HepG2 (cell line): Measurements from ENCODE around the gene VAPA.

Experiments
- ZNF10 ChIP-seq: sonication (generic); formaldehyde crosslinking; IDR thresholded peaks from 2 replicates; pipeline ENCODE4 v1.4.0; 2020; ENCODE audit warnings: mild to moderate bottlenecking, low read depth, missing genetic modification reagents, borderline replicate concordance
- ZNF274 ChIP-seq: sonication (generic); formaldehyde crosslinking; IDR thresholded peaks from 2 replicates; pipeline ENCODE4 v1.5.1; 2020; ENCODE audit warnings: mild to moderate bottlenecking, missing genetic modification reagents
- ZNF337 ChIP-seq: sonication (generic); formaldehyde crosslinking; IDR thresholded peaks from 2 replicates; pipeline ENCODE4 v1.5.1; 2020; ENCODE audit warnings: missing genetic modification reagents, low read depth, mild to moderate bottlenecking, borderline replicate concordance
- TF ChIP-seq, protein P1 (sequence below): sonication (generic); formaldehyde crosslinking; IDR thresholded peaks from 2 replicates; pipeline ENCODE4 v1.5.0; 2020; ENCODE audit warnings: mild to moderate bottlenecking, missing genetic modification reagents, moderate library complexity
- TF ChIP-seq, protein P2 (sequence below): sonication (generic); formaldehyde crosslinking; IDR thresholded peaks from 2 replicates; pipeline ENCODE4 v1.9.0; 2022; ENCODE audit warnings: low read depth, missing genetic modification reagents

DNA sequence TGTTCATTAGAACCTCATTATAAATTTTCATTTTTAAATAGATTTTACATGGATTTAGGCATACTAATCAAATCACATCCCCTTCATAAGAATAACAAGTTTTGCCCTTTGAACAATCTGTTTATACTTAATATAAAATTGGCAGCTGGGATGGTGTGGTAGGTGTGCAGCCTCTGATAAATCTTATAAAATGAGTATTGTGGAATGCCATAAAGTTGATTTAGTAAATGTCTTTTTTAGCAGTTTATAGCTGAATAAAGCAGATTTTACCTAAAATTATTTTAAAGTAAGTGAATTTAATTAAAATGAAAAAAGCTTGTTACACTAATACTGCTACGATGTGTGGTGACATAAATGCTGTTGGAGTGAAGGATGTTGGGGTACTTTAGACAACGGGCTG is 35.5 kb downstream of the VAPA start:
- TF ChIP-seq ZNF10 (CRISPR knock-in tag) (no peak), ZNF337 (CRISPR knock-in tag) (no peak), ZNF274 (no peak)
- TF ChIP-seq, protein P1, sequence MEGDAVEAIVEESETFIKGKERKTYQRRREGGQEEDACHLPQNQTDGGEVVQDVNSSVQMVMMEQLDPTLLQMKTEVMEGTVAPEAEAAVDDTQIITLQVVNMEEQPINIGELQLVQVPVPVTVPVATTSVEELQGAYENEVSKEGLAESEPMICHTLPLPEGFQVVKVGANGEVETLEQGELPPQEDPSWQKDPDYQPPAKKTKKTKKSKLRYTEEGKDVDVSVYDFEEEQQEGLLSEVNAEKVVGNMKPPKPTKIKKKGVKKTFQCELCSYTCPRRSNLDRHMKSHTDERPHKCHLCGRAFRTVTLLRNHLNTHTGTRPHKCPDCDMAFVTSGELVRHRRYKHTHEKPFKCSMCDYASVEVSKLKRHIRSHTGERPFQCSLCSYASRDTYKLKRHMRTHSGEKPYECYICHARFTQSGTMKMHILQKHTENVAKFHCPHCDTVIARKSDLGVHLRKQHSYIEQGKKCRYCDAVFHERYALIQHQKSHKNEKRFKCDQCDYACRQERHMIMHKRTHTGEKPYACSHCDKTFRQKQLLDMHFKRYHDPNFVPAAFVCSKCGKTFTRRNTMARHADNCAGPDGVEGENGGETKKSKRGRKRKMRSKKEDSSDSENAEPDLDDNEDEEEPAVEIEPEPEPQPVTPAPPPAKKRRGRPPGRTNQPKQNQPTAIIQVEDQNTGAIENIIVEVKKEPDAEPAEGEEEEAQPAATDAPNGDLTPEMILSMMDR (CRISPR knock-in tag), result no peak
- TF ChIP-seq, protein P2, sequence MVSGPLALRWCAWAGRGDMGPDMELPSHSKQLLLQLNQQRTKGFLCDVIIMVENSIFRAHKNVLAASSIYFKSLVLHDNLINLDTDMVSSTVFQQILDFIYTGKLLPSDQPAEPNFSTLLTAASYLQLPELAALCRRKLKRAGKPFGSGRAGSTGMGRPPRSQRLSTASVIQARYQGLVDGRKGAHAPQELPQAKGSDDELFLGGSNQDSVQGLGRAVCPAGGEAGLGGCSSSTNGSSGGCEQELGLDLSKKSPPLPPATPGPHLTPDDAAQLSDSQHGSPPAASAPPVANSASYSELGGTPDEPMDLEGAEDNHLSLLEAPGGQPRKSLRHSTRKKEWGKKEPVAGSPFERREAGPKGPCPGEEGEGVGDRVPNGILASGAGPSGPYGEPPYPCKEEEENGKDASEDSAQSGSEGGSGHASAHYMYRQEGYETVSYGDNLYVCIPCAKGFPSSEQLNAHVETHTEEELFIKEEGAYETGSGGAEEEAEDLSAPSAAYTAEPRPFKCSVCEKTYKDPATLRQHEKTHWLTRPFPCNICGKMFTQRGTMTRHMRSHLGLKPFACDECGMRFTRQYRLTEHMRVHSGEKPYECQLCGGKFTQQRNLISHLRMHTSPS, result no peak
